Stimulated activated CD4-positive, alpha-beta T cell treated with anti-CD3 and anti-CD28 coated beads, Interleukin-12 subunit alpha, Interleukin-12 subunit beta, amount 100 ng/mL, for 48 hours (primary cell): ENCODE results near the gene STXBP2.

ENCODE experiments used
- DNase-seq, 3 donors: peaks; one replicate each; pipeline ENCODE4 v3.0.0-alpha.2; 2020; ENCODE audit warnings: low read depth in 2 of 3, low spot score in 1 of 3

Gene STXBP2

DNA sequence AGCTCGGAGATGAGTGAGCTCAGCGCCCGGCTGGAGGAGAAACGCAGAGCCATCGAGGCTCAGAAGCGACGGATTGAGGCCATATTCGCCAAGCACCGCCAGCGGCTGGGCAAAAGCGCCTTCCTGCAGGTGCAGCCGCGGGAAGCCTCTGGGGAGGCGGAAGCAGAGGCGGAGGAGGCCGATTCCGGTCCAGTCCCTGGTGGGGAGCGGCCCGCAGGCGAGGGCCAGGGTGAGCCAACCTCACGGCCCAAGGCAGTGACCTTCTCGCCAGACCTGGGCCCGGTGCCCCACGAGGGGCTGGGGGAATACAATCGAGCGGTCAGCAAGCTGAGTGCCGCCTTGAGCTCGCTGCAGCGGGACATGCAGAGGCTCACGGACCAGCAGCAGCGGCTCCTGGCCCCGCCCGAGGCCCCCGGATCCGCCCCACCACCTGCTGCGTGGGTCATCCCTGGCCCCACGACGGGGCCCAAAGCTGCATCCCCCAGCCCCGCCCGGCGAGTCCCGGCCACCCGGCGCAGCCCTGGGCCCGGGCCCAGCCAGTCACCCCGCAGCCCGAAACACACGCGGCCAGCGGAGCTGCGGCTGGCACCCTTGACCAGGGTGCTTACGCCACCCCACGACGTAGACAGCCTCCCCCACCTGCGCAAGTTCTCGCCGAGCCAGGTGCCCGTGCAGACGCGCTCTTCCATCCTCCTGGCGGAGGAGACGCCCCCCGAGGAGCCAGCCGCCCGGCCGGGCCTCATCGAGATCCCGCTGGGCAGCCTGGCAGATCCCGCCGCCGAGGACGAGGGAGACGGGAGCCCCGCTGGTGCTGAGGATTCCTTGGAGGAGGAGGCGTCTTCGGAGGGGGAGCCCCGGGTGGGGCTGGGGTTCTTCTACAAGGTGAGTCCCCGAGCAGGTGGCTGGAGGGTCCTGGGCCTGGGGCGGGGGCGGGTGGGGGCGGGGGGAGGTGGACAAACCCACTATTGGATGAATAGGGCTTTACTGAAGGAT is 24.3 kb upstream of the STXBP2 start:
- no peak for DNase-seq

DNA sequence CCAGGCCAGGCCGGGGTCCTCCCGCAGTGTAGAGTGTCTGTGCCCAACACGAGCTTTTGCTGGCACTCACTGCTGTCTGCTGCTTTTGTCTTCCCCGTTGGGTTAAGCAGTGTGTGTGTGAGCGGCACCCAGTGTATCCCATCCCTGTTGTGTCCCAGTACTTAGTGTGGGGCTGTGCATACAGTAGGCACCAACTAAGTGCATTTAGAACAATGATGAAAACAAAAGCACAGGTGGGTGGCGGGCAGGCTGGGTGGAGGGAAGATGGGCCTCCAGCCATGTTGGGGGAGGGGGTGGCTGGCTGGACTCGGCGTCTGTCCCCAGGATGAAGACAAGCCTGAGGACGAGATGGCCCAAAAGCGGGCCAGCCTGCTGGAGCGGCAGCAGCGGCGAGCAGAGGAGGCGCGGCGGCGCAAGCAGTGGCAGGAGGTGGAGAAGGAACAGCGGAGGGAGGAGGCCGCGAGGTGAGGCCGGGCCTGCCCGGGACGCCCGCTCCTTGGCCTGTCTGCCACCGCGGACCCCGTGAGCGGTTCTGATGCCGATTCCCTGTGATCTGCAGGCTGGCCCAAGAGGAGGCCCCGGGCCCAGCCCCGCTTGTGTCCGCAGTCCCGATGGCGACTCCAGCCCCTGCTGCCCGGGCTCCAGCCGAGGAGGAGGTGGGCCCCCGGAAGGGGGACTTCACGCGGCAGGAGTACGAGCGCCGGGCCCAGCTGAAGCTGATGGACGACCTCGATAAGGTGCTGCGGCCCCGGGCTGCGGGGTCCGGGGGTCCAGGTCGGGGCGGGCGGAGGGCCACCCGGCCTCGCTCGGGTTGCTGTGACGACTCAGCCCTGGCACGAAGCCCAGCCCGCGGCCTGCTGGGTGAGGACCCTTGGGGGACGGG is 21.8 kb upstream of the STXBP2 start:
- no peak for DNase-seq

DNA sequence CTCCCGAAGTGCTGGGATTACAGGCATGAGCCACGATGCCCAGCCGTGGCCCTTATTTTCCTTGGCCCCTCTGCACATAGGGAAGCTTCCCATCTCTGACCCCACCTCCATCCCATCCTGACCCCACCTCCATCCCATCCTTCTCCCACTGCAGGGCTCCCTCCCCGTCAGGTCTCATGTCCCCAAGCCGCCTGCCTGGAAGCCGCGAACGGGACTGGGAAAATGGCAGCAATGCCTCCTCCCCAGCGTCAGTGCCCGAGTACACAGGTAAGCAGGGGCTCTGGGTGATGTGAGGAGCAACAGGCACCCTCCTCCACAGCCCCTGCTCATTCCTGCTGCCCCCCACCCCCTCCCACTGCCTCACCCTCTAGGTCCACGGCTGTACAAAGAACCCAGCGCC is 19.7 kb upstream of the STXBP2 start:
- no peak for DNase-seq

- no peak for DNase-seq
Measured at GRCh38 chr19:7617735-7618134, 19.2 kb upstream of the STXBP2 start.

GRCh38 chr19:7618348-7618747 is 18.6 kb upstream of the STXBP2 start:
- no peak for DNase-seq

- DNase-seq = no peak
Measured at GRCh38 chr19:7618771-7619510, 18.0 kb upstream of the STXBP2 start.

- DNase-seq = no peak
Measured at GRCh38 chr19:7619671-7620441, 17.1 kb upstream of the STXBP2 start.

GRCh38 chr19:7620442-7621412 is 16.2 kb upstream of the STXBP2 start:
- no peak for DNase-seq

GRCh38 chr19:7622933-7623685 is 13.8 kb upstream of the STXBP2 start:
- no peak for DNase-seq

- no peak for DNase-seq
Measured at GRCh38 chr19:7623725-7624603, 12.9 kb upstream of the STXBP2 start.

GRCh38 chr19:7624810-7625209 is 12.1 kb upstream of the STXBP2 start:
- no peak for DNase-seq

- DNase-seq = no peak
Measured at GRCh38 chr19:7625763-7626372, 11.0 kb upstream of the STXBP2 start.

- DNase-seq = no peak
Measured at GRCh38 chr19:7627166-7627565, 9.7 kb upstream of the STXBP2 start.

DNA sequence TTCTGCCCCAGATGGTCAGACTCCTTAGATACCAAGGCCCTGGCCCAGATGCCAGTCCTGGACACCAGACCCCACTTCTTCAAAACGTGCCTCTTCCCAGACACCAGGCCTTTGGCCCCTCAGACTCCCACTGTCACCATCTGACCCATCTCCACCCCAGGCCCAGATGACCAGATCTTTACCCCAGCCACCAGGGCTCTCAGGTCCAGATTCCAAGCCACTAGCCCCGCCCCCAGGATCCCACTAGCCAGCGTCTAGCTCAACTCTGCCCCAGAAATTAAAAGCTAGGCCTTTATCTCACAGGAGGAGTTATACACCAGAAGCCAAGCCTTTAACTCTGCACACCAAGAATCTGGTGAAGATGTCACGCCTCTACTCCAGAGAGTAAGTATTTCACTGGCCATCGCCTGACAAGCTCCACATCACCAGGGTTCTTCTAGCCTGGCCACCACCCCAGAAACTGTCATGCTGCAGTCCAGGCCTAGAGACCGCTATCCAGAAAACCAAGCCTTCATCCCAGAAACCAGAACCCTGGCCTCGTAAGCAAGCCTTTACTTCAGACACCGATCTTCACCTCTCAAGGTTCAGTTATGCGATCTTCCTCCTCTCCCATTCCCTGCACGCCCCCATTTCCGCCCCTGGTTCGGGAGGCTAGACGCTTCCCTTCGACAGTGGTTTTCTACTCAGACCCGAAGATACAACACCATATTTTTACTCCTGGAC is 8.2 kb upstream of the STXBP2 start:
- DNase-seq = no peak

GRCh38 chr19:7629347-7630054 is 7.4 kb upstream of the STXBP2 start, which contains the start of the genes PET100 and XAB2:
Gene PET100, plus strand, starts transcription at chr19:7629793. Its CDS starts 41 bp downstream, at chr19:7629834.
Gene XAB2, minus strand, starts transcription at chr19:7629545. Its CDS starts 18 bp downstream, at chr19:7629527.
- peak; percentile 91 to 96 (median 93) for DNase-seq

GRCh38 chr19:7631577-7631976 is 5.3 kb upstream of the STXBP2 start:
- DNase-seq = no peak
